Measurements from ENCODE around the gene FASTKD3. TPM values are rescaled to one million over a fixed set of nuclear protein-coding genes. Genes with fewer than 3 reads are reported as not detected.

FASTKD3 gene
- total RNA-seq, 1 experiment from 2014 or later: 12.0 TPM

DNA sequence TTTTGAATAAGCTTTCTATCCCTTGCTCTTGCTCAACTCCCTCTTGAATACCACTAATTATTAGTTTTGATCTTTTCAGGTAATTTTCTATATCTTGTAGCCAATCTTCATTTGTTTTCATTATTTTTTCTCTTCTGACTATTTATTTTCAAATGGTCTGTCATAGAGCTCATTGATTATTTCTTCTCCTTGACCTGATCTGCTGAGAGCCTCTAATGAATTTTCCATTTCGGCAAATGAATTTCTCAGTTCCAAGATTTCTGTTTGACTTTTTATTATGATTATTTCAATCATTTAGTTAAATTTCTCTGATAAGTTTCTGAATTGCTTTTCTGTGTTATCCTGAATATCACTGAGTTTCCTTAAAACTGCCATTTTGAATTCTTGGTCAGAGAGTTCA lies 39.5 kb upstream of the FASTKD3 start:
- no peak overlapping the region for H3K4me2 ChIP-seq (ENCODE audit: low read length)
- no peaks in the 10 kb centered on the region for H3K9me2 ChIP-seq (ENCODE audit: insufficient read depth)
- TF ChIP-seq, protein P1, sequence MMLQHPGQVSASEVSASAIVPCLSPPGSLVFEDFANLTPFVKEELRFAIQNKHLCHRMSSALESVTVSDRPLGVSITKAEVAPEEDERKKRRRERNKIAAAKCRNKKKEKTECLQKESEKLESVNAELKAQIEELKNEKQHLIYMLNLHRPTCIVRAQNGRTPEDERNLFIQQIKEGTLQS (IDR thresholded peaks at IDR 0.05): no peak
- TF ChIP-seq EGR1 (IDR thresholded peaks at IDR 0.05; ENCODE audit: low read depth) (no peak), YY1 (IDR thresholded peaks at IDR 0.05; ENCODE audit: extremely low read depth, insufficient replicate concordance, low read depth, low read length) (no peak), ELF1 (IDR thresholded peaks at IDR 0.05; ENCODE audit: borderline replicate concordance, low read depth) (no peak)
- H3K4me1 ChIP-seq (ENCODE audit: control insufficient read depth in 1 of 2, insufficient read depth in 2 of 2, low read length in 2 of 2): peaks cover 2 to 9% of the 10 kb centered on the region in 2 experiments; a peak in 2 of 4 replicates
- CTCF ChIA-PET: no interaction called here
- peaks cover 0 to 4% of the 10 kb centered on the region in 2 experiments; a peak in 2 of 4 replicates for H3K36me3 ChIP-seq (ENCODE audit: control insufficient read depth in 1 of 2, insufficient read depth in 2 of 2, low read length in 2 of 2)
- ATAC-seq (no peak), DNase-seq (ENCODE audit: low read depth, low spot score) (no peak)
- no peaks in the 10 kb centered on the region for H3K27me3 ChIP-seq (ENCODE audit: insufficient read depth, low read length)
- H3K4me3 ChIP-seq (replicated peaks in 1 of 2; ENCODE audit: low read depth in 1 of 2, low read length in 2 of 2): no peak overlapping the region
- no peak overlapping the region for H2AFZ ChIP-seq (ENCODE audit: low read depth, low read length, poor library complexity, severe bottlenecking)
- no peaks in the 10 kb centered on the region for H4K20me1 ChIP-seq (ENCODE audit: insufficient read depth)
- BruUV-seq (replicated peaks): no TSS peak
- no peaks in the 10 kb centered on the region for H3K9me3 ChIP-seq (ENCODE audit: control insufficient read depth in 1 of 2, insufficient read depth in 1 of 2, low read depth in 1 of 2, low read length in 2 of 2)
- no peak overlapping the region for H3K27ac ChIP-seq (ENCODE audit: low read depth, low read length)
- intact Hi-C loops (cut with micrococcal nuclease): no loop called here
- RAD21 ChIA-PET (ENCODE audit: low non-redundant PET in 1 of 2, low total read pairs in 2 of 2, uncharacterized antibody in 2 of 2, unreplicated experiment in 2 of 2): no interaction called here
- H3K79me2 ChIP-seq (ENCODE audit: insufficient read depth, low read length): no peaks in the 10 kb centered on the region
- no peak overlapping the region for H3K9ac ChIP-seq (ENCODE audit: low read length)
- POLR2A ChIA-PET: no interaction called here

DNA sequence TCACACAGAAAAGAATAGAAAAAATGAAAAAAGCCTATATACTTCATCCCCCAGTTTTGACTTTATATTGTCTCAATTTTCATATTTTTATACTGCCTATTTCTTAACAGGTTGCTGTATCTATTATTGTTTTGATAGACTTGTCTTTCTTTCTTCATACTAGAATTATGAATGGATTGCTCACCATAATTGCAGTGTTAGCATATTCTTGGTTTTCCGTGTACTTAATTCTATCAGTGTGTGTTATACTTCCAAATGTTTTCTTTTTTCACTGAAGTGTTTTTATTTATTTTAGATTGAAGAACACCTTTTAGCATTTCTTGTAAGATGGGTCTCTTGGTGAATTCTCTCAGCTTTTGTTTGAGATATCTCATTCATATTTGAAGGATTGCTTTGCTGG lies 38.8 kb upstream of the FASTKD3 start:
- intact Hi-C loops (cut with micrococcal nuclease): no loop called here
- Histone ChIP-seq H4K20me1 (ENCODE audit: insufficient read depth) (no peaks in the 10 kb centered on the region), H3K9ac (ENCODE audit: low read length) (no peak overlapping the region), H3K4me1 (ENCODE audit: control insufficient read depth in 1 of 2, insufficient read depth in 2 of 2, low read length in 2 of 2) (peaks cover 2 to 9% of the 10 kb centered on the region in 2 experiments; a peak in 2 of 4 replicates), H3K9me2 (ENCODE audit: insufficient read depth) (no peaks in the 10 kb centered on the region), H3K27ac (ENCODE audit: low read depth, low read length) (no peak overlapping the region), H3K4me3 (replicated peaks in 1 of 2; ENCODE audit: low read depth in 1 of 2, low read length in 2 of 2) (no peak overlapping the region), H3K9me3 (ENCODE audit: control insufficient read depth in 1 of 2, insufficient read depth in 1 of 2, low read depth in 1 of 2, low read length in 2 of 2) (no peaks in the 10 kb centered on the region), H3K4me2 (ENCODE audit: low read length) (no peak overlapping the region), H3K79me2 (ENCODE audit: insufficient read depth, low read length) (no peaks in the 10 kb centered on the region), H2AFZ (ENCODE audit: low read depth, low read length, poor library complexity, severe bottlenecking) (no peak overlapping the region), H3K27me3 (ENCODE audit: insufficient read depth, low read length) (no peaks in the 10 kb centered on the region), H3K36me3 (ENCODE audit: control insufficient read depth in 1 of 2, insufficient read depth in 2 of 2, low read length in 2 of 2) (peaks cover 0 to 4% of the 10 kb centered on the region in 2 experiments; a peak in 2 of 4 replicates)
- CTCF ChIA-PET: no interaction called here
- no peak for TF ChIP-seq SP1 (IDR thresholded peaks at IDR 0.05; ENCODE audit: low read depth)
- TF ChIP-seq EZH2phosphoT487 (IDR thresholded peaks at IDR 0.05; ENCODE audit: borderline replicate concordance): no peak
- no peak for TF ChIP-seq CEBPB (IDR thresholded peaks at IDR 0.05; ENCODE audit: low read depth)
- no peak for TF ChIP-seq YY1 (IDR thresholded peaks at IDR 0.05; ENCODE audit: extremely low read depth, insufficient replicate concordance, low read depth, low read length)
- TF ChIP-seq, protein P2, sequence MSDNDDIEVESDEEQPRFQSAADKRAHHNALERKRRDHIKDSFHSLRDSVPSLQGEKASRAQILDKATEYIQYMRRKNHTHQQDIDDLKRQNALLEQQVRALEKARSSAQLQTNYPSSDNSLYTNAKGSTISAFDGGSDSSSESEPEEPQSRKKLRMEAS (IDR thresholded peaks at IDR 0.05): no peak
- no peak for TF ChIP-seq TCF7L2 (IDR thresholded peaks at IDR 0.05; ENCODE audit: borderline replicate concordance, extremely low read depth, insufficient read depth, insufficient read length)
- TF ChIP-seq CBX3 (IDR thresholded peaks at IDR 0.05; ENCODE audit: low read depth): no peak
- TF ChIP-seq, protein P3, sequence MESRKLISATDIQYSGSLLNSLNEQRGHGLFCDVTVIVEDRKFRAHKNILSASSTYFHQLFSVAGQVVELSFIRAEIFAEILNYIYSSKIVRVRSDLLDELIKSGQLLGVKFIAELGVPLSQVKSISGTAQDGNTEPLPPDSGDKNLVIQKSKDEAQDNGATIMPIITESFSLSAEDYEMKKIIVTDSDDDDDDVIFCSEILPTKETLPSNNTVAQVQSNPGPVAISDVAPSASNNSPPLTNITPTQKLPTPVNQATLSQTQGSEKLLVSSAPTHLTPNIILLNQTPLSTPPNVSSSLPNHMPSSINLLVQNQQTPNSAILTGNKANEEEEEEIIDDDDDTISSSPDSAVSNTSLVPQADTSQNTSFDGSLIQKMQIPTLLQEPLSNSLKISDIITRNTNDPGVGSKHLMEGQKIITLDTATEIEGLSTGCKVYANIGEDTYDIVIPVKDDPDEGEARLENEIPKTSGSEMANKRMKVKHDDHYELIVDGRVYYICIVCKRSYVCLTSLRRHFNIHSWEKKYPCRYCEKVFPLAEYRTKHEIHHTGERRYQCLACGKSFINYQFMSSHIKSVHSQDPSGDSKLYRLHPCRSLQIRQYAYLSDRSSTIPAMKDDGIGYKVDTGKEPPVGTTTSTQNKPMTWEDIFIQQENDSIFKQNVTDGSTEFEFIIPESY (IDR thresholded peaks at IDR 0.05; ENCODE audit: extremely low read depth, insufficient replicate concordance, low read length): no peak
- no peak for TF ChIP-seq SRF (IDR thresholded peaks at IDR 0.05; ENCODE audit: low read depth)
- TF ChIP-seq ELF1 (IDR thresholded peaks at IDR 0.05; ENCODE audit: borderline replicate concordance, low read depth): no peak
- TF ChIP-seq, protein P1 (IDR thresholded peaks at IDR 0.05): no peak
- TF ChIP-seq JUND (IDR thresholded peaks at IDR 0.05): no peak
- TF ChIP-seq POLR2AphosphoS5 (IDR thresholded peaks at IDR 0.05; ENCODE audit: low read depth, low read length): no peak
- no peak for TF ChIP-seq RAD21 (IDR thresholded peaks at IDR 0.05; ENCODE audit: low read depth)
- DNase-seq (ENCODE audit: low read depth, low spot score) (no peak), ATAC-seq (no peak)
- RAD21 ChIA-PET (ENCODE audit: low non-redundant PET in 1 of 2, low total read pairs in 2 of 2, uncharacterized antibody in 2 of 2, unreplicated experiment in 2 of 2): no interaction called here
- POLR2A ChIA-PET: no interaction called here
- BruUV-seq (replicated peaks): no TSS peak
